HG03135 (cell line): ENCODE data around the gene ST6GAL1.
"Not testable (repeated sequence)": the region's sequence is repeated elsewhere in the genome, so short reads cannot be mapped to it uniquely, and the experiment has no call there.

Experiments
- ATAC-seq: cut with Tn5 transposase; IDR thresholded peaks from one replicate; pipeline ENCODE4 v1.9.1; 2021; ENCODE audit warnings: mild to moderate bottlenecking, moderate library complexity; ENCODE audit not compliant: unreplicated experiment

The ST6GAL1 gene

DNA sequence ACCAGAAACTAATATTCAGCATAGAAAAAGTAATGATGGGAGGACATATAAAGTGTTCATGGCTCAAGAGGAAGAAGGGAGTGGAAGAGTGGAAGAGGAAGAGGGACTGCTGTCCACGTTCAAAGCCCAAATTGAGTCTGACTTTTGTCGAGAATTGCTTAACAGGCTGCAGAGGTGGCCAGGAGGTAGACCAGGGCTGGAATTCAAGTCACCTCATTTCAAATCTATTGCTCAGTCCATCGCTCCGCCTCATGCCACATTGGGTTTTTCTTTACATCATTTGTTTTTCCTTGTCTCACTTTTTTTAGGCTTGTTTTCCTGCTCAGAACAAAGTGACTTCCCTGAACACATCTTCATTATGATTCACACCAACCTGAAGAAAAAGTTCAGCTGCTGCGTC is 112.0 kb downstream of the ST6GAL1 start:
- no peak for ATAC-seq

DNA sequence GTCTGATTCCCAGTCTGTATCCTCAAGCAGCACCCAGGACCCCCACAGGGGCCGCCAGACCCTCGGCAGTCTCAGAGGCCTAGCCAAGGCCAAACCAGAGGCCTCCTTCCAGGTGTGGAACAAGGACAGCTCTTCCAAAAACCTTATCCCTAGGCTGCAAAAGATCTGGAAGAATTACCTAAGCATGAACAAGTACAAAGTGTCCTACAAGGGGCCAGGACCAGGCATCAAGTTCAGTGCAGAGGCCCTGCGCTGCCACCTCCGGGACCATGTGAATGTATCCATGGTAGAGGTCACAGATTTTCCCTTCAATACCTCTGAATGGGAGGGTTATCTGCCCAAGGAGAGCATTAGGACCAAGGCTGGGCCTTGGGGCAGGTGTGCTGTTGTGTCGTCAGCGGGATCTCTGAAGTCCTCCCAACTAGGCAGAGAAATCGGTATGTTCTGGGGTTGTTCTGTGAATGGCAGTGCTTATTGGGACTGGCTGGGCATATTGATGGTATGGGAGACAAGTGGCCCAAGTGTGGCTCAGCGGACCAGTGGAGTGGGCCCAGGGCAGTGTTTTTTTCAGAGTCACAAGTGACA is 112.6 kb downstream of the ST6GAL1 start:
- ATAC-seq: no peak

DNA sequence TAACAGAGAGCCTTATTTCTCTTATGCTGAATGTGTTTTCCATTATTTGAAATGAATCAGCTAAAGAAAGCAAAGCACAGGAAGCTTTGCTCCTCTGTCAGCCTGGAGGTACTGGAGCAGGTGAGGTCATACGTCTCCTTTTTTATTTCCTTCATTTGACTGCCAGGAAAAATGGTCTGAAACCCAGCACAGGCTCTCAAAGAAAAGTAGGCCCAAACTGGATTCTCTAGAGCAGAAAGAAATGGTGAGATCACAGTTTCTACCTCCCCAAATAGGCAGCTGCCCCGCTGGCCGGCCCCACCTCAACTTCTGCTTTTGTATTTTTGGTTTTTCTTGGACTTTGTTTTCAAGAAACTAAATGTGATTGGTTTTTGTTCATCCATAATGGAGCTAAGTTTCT is 113.9 kb downstream of the ST6GAL1 start:
- ATAC-seq: peak; percentile 80

DNA sequence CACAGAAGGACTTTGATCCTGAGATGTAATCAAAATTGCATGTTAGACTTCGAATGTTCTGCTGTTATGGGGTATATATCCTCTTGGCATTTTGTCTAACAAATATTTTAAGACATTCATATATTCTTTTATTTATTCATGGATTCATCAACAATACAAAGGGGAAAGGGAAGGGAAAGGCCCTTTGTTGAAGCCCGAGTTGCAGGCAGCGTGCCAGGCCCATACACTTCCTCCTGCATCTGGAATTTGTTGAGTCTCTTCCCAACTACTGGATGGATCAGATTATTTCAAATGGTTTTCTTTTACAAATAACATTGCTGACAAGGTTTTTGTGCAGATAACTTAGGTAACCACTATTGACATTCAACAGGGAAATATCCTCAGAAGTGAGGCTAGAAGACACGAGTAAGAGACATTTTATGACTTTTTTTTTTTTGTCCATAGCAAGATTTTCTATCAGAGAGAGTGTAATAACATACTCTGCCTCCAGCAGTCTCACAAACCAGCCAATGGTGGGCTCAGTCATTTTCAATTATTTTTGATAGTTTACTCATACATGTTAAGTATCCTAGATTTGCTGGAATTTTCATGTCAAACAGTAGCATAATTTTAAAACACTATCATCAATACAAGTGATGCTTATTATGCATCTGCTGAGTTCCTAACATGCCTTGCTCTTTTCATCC is 114.7 kb downstream of the ST6GAL1 start:
- ATAC-seq: no peak

DNA sequence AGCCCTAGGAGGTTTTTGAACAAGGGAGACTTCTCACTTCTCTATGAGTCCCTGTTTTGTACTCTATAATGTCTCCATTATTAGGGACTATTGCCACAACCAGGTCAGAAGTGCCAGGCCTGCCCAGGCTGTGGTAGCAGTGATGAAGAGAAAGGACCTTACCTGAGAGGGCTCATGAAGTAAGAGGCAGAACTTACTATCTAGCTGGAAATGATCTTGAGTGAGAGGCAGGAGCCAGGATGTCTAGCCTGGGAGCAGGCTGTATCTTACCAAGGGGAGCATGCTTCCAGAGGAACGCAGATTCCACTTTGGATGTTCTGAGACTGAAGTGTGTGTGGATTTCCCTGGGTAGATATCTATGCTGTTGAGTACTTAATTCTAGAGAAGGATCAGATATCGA is 115.7 kb downstream of the ST6GAL1 start:
- ATAC-seq: no peak

DNA sequence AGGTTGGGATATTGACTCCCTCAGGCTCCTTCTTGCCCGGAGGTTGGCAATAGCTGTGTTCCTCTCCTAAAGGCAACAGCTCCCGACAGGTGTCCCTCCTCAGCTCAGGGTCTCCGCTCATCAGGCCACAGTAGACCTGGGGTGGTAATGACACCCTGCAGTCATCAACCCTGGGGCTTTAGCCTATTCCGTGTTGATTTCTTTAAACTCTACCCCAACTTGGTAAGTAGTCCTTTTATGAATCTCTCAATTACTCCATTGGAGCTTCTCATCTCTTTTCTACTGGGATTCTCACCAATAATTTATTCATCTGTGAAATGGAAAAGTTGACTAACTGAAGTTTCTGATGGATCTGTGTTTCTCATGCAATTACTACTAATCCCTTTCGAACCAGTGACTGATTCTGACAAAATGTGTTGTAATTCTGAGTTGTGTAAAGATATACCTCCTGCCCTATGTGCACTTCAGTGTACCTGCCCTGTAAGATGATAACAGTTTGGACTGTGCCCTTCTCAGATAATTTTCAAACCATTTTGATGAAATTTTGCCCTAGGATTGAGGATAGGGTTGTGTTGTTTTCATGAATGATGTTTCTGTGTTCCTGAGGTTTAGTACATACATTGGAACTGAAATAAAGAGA is 119.3 kb downstream of the ST6GAL1 start:
- ATAC-seq: no peak

DNA sequence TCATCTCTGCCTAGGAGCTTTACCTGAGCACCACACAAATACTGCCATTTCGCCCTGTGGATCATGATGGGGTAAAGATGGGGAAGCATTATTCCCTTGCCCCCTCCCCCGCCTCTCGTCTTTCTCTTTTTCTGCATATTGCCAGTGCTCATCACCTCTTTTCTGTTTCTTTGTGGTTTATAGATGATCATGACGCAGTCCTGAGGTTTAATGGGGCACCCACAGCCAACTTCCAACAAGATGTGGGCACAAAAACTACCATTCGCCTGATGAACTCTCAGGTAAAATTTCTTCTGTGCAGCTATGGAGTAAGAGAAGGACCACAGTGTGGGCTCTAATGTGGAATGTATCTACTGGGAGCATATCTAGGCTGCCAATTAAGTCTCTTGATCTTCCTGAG is 120.7 kb downstream of the ST6GAL1 start:
- no peak for ATAC-seq

DNA sequence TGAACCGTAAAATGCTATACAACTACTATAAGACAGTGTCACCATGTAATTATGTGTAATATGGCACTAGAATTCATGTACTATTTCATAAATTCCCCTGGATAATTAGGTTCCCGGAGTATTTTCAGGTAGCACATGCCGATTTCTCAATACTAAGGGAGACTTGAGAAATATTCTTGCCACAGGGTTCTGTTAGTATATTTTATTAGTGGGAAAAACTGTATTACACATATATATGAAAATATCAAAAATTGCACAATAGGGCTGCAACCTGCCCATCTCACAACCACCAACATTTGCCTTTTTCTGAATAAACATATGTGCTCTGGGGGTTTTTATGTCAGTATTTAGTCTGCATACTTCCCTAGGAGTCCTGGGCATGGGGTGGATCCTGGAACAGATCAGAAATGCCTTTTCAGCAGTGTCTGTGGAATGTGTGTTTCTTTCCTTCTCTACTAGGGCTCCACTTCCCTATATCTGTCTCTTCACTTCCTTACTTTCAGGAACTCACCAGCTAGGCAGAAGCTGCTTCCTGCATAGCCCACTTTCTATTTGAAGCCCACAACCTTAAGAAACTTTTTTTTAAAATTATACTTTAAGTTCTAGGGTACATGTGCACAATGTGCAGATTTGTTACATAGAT is 121.5 kb downstream of the ST6GAL1 start:
- no peak for ATAC-seq

DNA sequence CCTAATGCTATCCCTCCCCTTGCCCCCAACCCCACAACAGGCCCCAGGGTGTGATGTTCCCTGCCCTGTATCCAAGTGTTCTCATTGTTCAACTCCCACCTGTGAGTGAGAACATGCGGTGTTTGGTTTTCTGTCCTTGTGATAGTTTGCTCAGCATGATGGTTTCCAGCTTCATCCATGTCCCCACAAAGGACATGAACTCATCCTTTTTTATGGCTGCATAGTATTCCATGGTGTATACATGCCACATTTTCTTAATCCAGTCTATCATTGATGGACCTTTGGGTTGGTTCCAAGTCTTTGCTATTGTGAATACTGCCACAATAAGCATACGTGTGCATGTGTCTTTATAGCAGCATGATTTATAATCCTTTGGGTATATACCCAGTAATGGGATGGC is 122.1 kb downstream of the ST6GAL1 start:
- ATAC-seq: not testable (repeated sequence)

DNA sequence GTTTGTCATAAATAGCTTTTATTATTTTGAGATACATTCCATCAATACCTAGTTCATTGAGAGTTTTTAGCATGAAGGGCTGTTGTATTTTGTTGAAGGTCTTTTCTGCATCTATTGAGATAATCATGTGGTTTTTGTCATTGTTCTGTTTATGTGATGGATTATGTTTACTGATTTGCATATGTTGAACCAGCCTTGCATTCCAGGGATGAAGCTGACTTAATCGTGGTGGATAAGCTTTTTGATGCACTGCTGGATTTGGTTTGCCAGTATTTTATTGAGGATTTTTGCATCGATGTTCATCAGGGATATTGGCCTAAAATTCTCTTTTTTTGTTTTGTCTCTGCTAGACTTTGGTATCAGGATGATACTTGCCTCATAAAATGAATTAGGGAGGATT is 124.1 kb downstream of the ST6GAL1 start:
- not testable (repeated sequence) for ATAC-seq

DNA sequence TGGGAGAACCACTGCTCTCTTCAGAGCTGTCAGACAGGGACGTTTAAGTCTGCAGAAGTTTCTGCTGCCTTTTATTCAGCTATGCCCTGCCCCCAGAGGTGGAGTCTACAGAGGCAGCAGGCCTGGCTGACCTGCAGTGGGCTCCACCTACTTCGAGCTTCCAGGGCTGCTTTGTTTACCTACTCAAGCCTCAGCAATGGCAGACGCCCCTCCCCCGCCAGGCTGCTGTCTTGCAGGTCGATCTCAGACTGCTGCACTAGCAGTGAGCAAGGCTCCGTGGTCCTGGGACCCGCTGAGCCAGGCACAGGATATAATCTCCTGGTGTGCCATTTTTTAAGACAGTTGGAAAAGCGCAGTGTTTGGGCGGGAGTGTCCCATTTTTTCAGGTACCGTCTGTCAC is 127.5 kb downstream of the ST6GAL1 start:
- not testable (repeated sequence) for ATAC-seq

DNA sequence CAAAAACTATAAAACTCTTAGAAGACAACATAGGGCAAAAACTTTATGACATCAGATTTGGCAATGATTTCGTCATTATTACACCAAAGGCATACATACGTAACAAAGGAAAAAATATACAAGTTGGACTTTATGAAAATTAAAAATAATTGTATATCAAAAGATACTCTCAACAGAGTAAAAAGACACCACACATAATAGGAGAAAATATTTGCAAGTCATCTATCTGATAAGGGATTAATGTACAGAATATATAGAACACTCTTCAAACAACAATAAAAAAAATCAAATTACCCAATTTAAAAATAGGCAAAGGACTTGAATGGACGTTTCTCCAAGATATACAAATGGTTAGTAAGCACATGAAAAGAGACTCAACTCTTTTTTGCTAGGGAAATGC is 131.4 kb downstream of the ST6GAL1 start:
- no peak for ATAC-seq

DNA sequence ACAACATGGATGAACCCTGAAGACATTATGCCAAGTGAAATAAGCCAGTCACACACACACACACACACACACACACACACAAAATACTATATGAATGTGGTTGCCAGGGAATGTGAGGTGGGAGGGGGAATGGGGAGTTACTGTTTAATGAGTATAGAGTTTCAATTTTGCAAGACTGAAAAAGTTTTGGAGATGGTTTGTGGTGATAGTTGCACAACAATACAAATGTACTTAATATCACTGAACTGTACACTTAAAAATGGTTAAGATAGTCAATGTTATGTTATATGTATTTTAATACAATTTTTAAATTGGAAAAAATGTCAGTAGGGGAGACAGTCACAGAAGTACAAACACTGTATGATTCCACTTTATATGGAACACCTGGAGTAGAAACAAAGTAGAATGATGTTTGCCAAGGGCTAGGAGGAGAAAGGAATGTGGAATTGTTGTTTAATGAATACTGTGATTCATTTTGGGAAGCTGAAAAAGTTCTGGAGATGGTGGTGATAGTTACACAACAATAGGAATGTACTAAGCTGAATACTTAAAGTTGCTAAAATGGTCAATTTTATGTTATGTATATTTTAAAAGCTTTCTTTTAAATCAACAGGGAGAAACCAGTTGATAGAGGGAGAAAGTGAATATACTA is 132.3 kb downstream of the ST6GAL1 start:
- ATAC-seq: no peak

DNA sequence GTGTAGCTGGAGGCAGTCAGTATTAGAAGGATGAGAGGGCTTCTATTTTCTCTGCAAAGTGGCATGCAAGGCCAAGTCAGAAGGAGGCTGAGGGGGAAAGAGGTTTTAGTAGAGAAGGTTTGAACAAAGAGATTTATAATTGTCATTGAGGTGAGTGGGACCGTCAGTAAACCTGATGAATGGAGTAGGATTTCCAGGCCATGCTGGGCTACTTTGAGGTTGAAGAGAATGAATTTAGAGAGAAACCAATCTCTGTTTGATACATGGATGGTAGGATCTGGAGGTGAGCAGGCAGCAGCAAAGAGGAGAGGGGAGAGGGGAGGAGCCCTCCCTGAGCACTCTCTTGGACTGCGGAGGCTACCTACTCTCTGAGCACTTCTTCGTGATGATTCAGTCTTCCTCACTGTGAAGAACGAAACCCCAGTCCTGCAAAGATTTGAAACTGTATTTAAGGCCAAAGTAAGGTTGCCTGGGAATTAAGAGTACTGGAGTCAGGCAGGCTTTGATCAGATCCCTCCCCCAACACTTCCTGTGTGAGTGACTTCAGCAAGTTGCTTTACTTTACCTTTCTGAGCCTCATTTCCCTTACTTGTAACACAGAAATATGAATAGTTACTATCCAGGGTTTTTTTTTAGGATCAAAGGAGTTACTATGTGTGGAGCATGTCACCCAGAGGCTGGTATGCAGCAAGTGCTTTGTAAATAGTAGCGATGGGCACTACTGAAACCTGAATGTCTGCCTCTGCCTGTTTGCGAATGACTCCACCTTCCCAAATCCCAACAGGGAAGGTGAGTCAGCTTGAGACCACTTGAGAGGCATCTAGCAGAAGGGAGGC is 133.2 kb downstream of the ST6GAL1 start:
- ATAC-seq: no peak

DNA sequence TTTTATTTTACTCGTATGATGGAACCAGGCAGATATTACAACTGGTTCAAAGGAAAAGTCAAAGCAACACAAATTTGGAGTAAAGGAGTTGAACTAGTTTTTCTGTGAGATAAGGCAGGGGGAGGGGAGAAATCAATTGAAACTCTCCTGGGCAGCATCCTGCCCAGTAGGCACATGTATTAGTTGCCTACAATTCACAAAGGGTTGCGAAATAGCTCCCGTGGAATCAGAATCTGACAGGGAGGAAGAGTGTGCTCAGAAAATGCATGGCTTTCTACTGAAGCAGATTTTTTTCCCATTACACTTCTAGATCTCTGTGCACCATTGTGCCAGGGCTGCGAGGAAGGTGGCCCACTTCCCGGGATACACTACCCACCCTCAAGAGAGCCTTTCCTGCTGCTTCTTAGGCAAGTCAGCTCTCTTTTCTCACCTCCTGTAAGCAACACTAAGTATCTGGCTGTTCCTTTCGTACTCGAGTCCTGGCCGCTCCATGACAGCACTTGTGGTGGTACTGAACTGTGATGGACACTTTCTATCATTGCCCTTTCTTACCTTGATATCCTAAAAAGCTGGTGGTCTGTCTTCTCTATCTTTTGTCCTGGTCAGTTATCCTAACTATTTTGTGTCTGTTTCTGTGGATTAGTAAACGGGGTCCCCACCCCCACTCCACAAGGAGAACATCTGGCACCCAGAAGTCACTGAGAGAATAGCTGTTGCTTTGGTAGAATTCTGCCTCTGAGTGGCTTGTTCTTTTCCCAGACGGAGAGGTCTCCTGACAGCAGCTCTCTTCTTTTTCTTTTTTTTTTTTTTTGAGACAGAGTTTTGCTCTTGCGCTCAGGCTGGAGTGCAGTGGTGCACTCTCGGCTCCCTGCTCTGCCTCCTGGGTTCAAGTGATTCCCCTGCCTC is 134.1 kb downstream of the ST6GAL1 start:
- no peak for ATAC-seq

DNA sequence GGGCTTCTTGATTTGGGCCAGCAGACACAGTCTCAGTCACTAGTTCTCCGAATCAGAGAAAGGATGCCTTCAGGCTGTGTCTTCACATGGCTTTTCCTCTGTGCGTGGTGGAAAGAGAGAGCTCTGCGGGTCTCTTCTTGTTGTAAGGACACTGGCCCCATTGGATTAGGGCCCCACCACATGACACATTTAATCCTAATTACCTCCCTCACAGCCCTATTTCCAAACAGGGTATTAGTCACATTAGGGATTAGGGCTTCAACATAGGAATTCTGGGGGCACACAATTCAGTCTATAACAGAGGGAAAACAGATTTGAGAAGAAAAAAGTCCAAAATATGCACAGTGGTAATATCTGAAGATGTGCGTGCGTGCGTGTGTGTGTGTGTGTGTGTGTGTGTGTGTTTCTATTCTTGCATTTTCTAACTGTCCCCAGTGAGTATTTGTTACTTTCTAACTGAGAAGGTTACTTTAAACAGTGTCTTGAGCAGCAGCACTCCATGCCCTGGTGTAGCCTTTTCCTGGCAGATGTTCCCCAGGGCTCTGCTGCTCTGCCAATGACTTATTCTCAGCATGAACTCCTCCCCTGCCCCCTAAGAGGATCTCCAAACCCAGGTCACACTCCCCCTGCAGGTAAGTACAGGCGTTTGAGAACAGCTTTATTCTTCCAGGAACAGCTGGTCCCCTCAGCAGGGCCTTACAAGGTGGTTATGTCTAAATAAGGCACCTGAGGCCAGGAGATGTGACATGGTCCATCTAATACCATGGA is 136.1 kb downstream of the ST6GAL1 start:
- ATAC-seq: peak; percentile 32

DNA sequence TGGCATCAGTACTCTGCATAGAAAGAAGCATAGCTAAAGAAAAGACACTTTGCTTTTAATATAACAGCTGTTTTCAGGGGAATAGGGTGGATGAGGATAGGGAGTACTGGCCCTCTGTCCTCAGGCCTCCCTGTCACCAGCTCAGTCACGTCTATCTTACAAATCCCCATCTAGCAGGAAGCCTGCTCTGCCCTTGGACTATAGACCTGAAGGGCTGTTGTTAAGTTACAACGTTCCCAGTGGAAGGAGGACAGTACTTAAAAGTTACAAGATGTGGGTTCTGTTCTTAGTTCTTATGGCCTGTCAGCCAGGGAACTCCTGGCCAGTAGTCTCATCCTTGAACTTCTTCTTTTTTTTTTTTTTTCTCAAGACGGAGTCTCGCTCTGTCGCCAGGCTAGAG is 138.5 kb downstream of the ST6GAL1 start:
- no peak for ATAC-seq

DNA sequence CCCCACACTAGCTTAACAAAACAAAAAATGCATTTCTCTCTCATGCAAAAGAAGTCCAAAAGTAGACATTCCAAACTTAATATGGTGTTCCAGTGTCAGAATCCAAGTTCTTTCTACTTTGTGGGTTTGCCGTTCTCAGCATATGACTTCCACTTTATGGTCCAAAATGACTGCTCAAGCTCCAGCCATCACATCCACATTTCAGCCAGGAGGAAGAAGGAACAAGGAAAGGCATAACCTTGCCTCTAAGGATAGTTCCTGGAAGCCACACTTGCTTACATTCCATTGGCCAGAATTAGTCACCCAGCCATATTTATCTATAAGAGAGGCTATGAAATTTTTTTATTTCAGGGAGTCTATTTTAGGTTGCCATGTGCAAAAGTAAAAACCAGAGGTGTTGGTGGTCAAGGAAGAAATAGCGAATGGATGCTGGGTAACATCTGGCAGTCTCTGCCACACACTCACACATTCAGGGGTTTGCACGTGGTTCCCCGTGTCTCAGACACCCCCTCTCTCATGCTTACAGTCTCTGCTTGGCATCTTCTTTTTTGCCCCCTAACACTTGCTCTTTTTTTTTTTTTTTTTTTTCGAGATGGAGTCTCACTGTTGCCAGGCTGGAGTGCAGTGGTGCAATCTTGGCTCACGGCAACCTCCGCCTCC is 139.7 kb downstream of the ST6GAL1 start:
- no peak for ATAC-seq
